Kidney (tissue), 14 donors: ENCODE results near the gene FOXI2. TPM values are rescaled to one million over a fixed set of nuclear protein-coding genes. Genes with fewer than 3 reads are reported as not detected.

ENCODE experiments used
- DNase-seq, 5 donors: peaks; one replicate each; pipeline ENCODE4 v3.0.0-alpha.2; 2013 to 2020
- FAIRE-seq: peaks from 2 replicates; lab custom pipeline; 2012; peaks lifted over from hg19 to GRCh38; lab: Jason Lieb, UNC
- H3K27ac ChIP-seq, 2 donors: one replicate each; pipeline ENCODE4 v1.7.0; 2013; ENCODE audit warnings: low read depth in 2 of 2, low read length in 2 of 2, inconsistent platforms in 1 of 2
- H3K27me3 ChIP-seq: one replicate; pipeline ENCODE4 v1.7.1; 2013; ENCODE audit warnings: low read length, inconsistent platforms; ENCODE audit not compliant: control insufficient read depth, insufficient read depth
- H3K36me3 ChIP-seq, 3 donors: one replicate each; pipeline versions ENCODE4 v1.7.0 to v1.7.1; 2013; ENCODE audit warnings: low read length in 3 of 3, control low read depth in 1 of 3, inconsistent platforms in 1 of 3; ENCODE audit not compliant: insufficient read depth in 3 of 3, control insufficient read depth in 2 of 3
- H3K4me1 ChIP-seq, 3 donors: one replicate each; pipeline versions ENCODE4 v1.7.0 to v1.7.1; 2013; ENCODE audit warnings: low read length in 3 of 3, inconsistent platforms in 1 of 3, low read depth in 1 of 3; ENCODE audit not compliant: control insufficient read depth in 2 of 3, insufficient read depth in 2 of 3
- H3K4me3 ChIP-seq, 3 donors: one replicate each; pipeline versions ENCODE4 v1.7.0 to v1.8.1; 2013; ENCODE audit warnings: low read length in 3 of 3, control low read depth in 1 of 3, inconsistent platforms in 1 of 3
- H3K9ac ChIP-seq, 3 donors: one replicate each; pipeline versions ENCODE4 v1.7.0 to v1.7.1; 2013; ENCODE audit warnings: low read length in 3 of 3, control low read depth in 1 of 3, inconsistent platforms in 1 of 3
- H3K9me3 ChIP-seq, 3 donors: one replicate each; pipeline versions ENCODE4 v1.7.0 to v1.7.1; 2013; ENCODE audit warnings: low read length in 3 of 3, control low read depth in 1 of 3, inconsistent platforms in 1 of 3; ENCODE audit not compliant: control insufficient read depth in 2 of 3, insufficient read depth in 1 of 3
- CTCF ChIP-seq: IDR thresholded peaks from 3 replicates; pipeline ENCODE4 v1.5.1; 2012; ENCODE audit warnings: mild to moderate bottlenecking, moderate library complexity, borderline replicate concordance; ENCODE audit not compliant: insufficient read depth; ENCODE audit errors: extremely low read depth
- intact Hi-C: fragments of 100-400 bp; cut with DNase I; formaldehyde crosslinking; loops from one replicate; pipeline ENCODE4 v1.11.1; 2022
- polyA plus RNA-seq: library from polyadenylated mRNA; stranded (reverse); fragments of 350-450 nt; fragmentation: Illumina TruSeq; extraction: RNeasy Lipid Tissue Mini Kit (QIAGEN cat#74804); gene quantifications from one replicate; pipeline ENCODE4 v1.2.3, GENCODE V29; 2014; ENCODE audit warnings: low read depth, low replicate concordance; ENCODE audit not compliant: insufficient read depth
- total RNA-seq: library from RNA; stranded (reverse); fragmentation: NEBNext Ultra II Directional; extraction: Animal tissue kit (Norgen Biotek cat#: 25700); gene quantifications from one replicate; pipeline ENCODE4 v1.2.1, GENCODE V29; 2021
- donor health status: control.
- donor health status: control.
- donor health status: control.
- donor health status: control.
- donor health status: control.
- donor health status: DM: yes; HTN: yes; CAD: no.
- donor health status: Normal renal cell carcinoma (clear cell type).

FOXI2 gene
- total and polyA plus RNA-seq, 2 donors from 2014 or later: 1.1 to 1.5 TPM

DNA sequence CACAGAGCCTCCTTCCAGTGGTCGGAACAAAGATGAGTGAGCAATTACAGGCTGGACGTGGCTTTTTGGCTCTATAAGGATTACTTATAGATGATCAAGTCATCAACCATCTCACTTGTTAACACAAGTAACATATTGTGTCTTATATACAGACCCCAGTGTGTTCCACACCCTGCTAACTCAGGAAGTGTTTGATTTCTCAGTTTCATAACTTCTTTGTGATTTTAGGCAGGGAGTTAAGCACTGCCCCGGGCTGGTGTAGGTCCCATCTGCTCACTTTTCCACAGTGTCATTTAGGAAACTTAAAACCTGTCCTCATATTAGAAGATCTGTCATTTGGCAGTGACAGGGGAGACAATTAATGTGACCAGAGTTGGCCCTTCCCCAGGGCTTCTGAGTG is 6.2 kb downstream of the FOXI2 start:
- H3K9me3 ChIP-seq: no peaks in the 10 kb centered on the region
- intact Hi-C loops: no loop called here

GRCh38 chr10:127744956-127745355 is 8.0 kb downstream of the FOXI2 start:
- Histone ChIP-seq H3K4me3 (no peak overlapping the region), H3K9ac (no peak overlapping the region), H3K4me1 (no peaks in the 10 kb centered on the region), H3K27me3 (peaks cover 3% of the 10 kb centered on the region), H3K36me3 (no peaks in the 10 kb centered on the region), H3K27ac (no peak overlapping the region), H3K9me3 (no peaks in the 10 kb centered on the region)
- FAIRE-seq (no peak), DNase-seq (peak in 4 of 5 donors; percentile 51 to 63 (median 56))
- intact Hi-C loops: no loop called here
- no peak for TF ChIP-seq CTCF

More for the DNA sequence above, 6.2 kb downstream of the FOXI2 start:
- DNase-seq (peak in 2 of 5 donors; percentile 8 to 20), FAIRE-seq (no peak)
- TF ChIP-seq CTCF: no peak
- no peaks in the 10 kb centered on the region for H3K36me3 ChIP-seq
- no peak overlapping the region for H3K27ac ChIP-seq
- H3K27me3 ChIP-seq: peaks cover 5% of the 10 kb centered on the region
- H3K4me1 ChIP-seq: peaks cover 0 to 3% (median 0%) of the 10 kb centered on the region in 3 donors
- no peak overlapping the region for H3K9ac ChIP-seq
- H3K4me3 ChIP-seq: no peak overlapping the region

DNA sequence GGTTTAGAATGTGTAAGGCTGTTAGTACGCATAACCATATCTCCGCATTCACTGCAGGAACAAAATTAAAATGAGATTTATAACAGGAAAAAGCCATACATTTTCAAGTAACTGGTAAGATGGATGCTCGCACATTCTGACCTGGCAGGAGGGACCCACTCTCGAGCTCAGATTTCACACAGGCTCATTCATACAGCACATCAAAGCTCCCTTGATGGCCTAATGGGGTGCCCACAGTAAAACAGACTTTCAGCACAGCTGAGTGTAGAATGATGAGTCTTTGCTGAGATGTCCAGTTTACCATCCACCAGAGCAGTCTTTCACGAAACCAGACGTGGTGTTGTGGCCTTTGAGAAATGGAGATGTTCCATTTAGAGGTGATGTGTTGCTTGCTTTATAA is 8.9 kb downstream of the FOXI2 start:
- Histone ChIP-seq H3K36me3 (no peaks in the 10 kb centered on the region), H3K27me3 (peaks cover 3% of the 10 kb centered on the region), H3K9ac (no peak overlapping the region), H3K4me1 (no peaks in the 10 kb centered on the region), H3K9me3 (no peaks in the 10 kb centered on the region), H3K4me3 (no peak overlapping the region), H3K27ac (no peak overlapping the region)
- TF ChIP-seq CTCF: no peak
- DNase-seq (peak in 4 of 5 donors; percentile 39 to 77 (median 66)), FAIRE-seq (no peak)
- intact Hi-C loops: no loop called here

- Histone ChIP-seq H3K4me1 (no peaks in the 10 kb centered on the region), H3K9me3 (no peaks in the 10 kb centered on the region), H3K27me3 (no peaks in the 10 kb centered on the region), H3K4me3 (no peak overlapping the region), H3K9ac (no peak overlapping the region), H3K36me3 (no peaks in the 10 kb centered on the region), H3K27ac (no peak overlapping the region)
- FAIRE-seq: no peak
- peak in 1 of 5 donors; percentile 8 for DNase-seq
- TF ChIP-seq CTCF: no peak
- intact Hi-C loops: no loop called here
Measured at GRCh38 chr10:127755753-127756152, 18.8 kb downstream of the FOXI2 start.
